Mesenchymal stem cell (in vitro differentiated cells and primary cell): ENCODE data around the gene GNB3.

Experiments
- DNase-seq: peaks from one replicate; pipeline ENCODE4 v3.0.0-alpha.2; 2013
- H2AFZ ChIP-seq: one replicate; pipeline ENCODE4 v1.6.1; 2013; ENCODE audit warnings: low read depth, mild to moderate bottlenecking, control low read depth, inconsistent platforms, low read length, moderate library complexity
- H2AK5ac ChIP-seq: 2 replicates; pipeline ENCODE4 v1.6.1; 2013; ENCODE audit warnings: low read length, moderate library complexity, mild to moderate bottlenecking, inconsistent platforms; ENCODE audit not compliant: severe bottlenecking
- H2BK120ac ChIP-seq: one replicate; pipeline ENCODE4 v1.6.1; 2013; ENCODE audit warnings: low read depth, mild to moderate bottlenecking, inconsistent platforms, low read length, moderate library complexity
- H2BK12ac ChIP-seq, 2 experiments: one replicate each; pipeline ENCODE4 v1.6.1; 2013; ENCODE audit warnings: inconsistent platforms in 2 of 2, low read length in 2 of 2, mild to moderate bottlenecking in 2 of 2, moderate library complexity in 2 of 2, control low read depth in 1 of 2
- H2BK15ac ChIP-seq: one replicate; pipeline ENCODE4 v1.6.1; 2013; ENCODE audit warnings: mild to moderate bottlenecking, low read depth, inconsistent platforms; ENCODE audit not compliant: poor library complexity, severe bottlenecking
- H2BK5ac ChIP-seq: 2 replicates; pipeline ENCODE4 v1.6.1; 2013; ENCODE audit warnings: low read depth, mild to moderate bottlenecking, low read length, control low read depth, inconsistent platforms; ENCODE audit not compliant: poor library complexity, severe bottlenecking
- H3K14ac ChIP-seq, 2 experiments: one replicate each; pipeline ENCODE4 v1.6.1; 2013; ENCODE audit warnings: inconsistent platforms in 2 of 2, low read length in 2 of 2, control low read depth in 1 of 2, mild to moderate bottlenecking in 1 of 2, moderate library complexity in 1 of 2
- H3K18ac ChIP-seq, 2 experiments: one replicate each; pipeline ENCODE4 v1.6.1; 2013; ENCODE audit warnings: inconsistent platforms in 2 of 2, low read length in 2 of 2, control low read depth in 1 of 2, low read depth in 1 of 2, mild to moderate bottlenecking in 1 of 2
- H3K23ac ChIP-seq, 2 experiments: one replicate each; pipeline ENCODE4 v1.6.1; 2013; ENCODE audit warnings: inconsistent platforms in 2 of 2, low read length in 2 of 2, mild to moderate bottlenecking in 2 of 2, moderate library complexity in 2 of 2, control low read depth in 1 of 2
- H3K27ac ChIP-seq: 2 replicates; pipeline ENCODE4 v1.5.1; 2013; ENCODE audit warnings: mild to moderate bottlenecking, moderate library complexity, low read length, control low read depth, inconsistent platforms; ENCODE audit not compliant: poor library complexity, severe bottlenecking
- H3K27me3 ChIP-seq, 2 experiments: 2 replicates each; pipeline versions ENCODE4 v1.6.1 to v1.7.0; 2013; ENCODE audit warnings: low read length in 2 of 2, mild to moderate bottlenecking in 2 of 2, moderate library complexity in 2 of 2, control low read depth in 1 of 2, inconsistent platforms in 1 of 2; ENCODE audit not compliant: control insufficient read depth in 1 of 2, insufficient read depth in 1 of 2
- H3K36me3 ChIP-seq, 2 experiments: 2 replicates each; pipeline versions ENCODE4 v1.6.1 to v1.7.0; 2013; ENCODE audit warnings: low read length in 2 of 2, control low read depth in 1 of 2, inconsistent platforms in 1 of 2, low read depth in 1 of 2, mild to moderate bottlenecking in 1 of 2; ENCODE audit not compliant: insufficient read depth in 2 of 2, control insufficient read depth in 1 of 2
- H3K4ac ChIP-seq, 2 experiments: one replicate each; pipeline ENCODE4 v1.6.1; 2013; ENCODE audit warnings: inconsistent platforms in 2 of 2, low read length in 2 of 2, mild to moderate bottlenecking in 2 of 2, moderate library complexity in 2 of 2, control low read depth in 1 of 2, low read depth in 1 of 2
- H3K4me1 ChIP-seq: 2 replicates; pipeline ENCODE4 v1.6.1; 2013; ENCODE audit warnings: low read depth, low read length, control low read depth; ENCODE audit not compliant: control insufficient read depth, insufficient read depth
- H3K4me2 ChIP-seq: 2 replicates; pipeline ENCODE4 v1.6.1; 2013; ENCODE audit warnings: low read length, mild to moderate bottlenecking, inconsistent platforms; ENCODE audit not compliant: poor library complexity, severe bottlenecking
- H3K4me3 ChIP-seq, 2 experiments: 2 replicates each; pipeline versions ENCODE4 v1.5.1 to v1.7.0; 2013; ENCODE audit warnings: low read length in 2 of 2, mild to moderate bottlenecking in 2 of 2, control low read depth in 1 of 2, low read depth in 1 of 2; ENCODE audit not compliant: insufficient read depth in 1 of 2
- H3K79me1 ChIP-seq: replicated peaks from 2 replicates; pipeline ENCODE4 v1.6.1; 2013; ENCODE audit warnings: mild to moderate bottlenecking, control low read depth, low read length, inconsistent platforms; ENCODE audit not compliant: poor library complexity, severe bottlenecking
- H3K9ac ChIP-seq: 2 replicates; pipeline ENCODE4 v1.7.0; 2013; ENCODE audit warnings: mild to moderate bottlenecking, low read length, moderate library complexity
- H3K9me3 ChIP-seq: 2 replicates; pipeline ENCODE4 v1.7.0; 2013; ENCODE audit warnings: mild to moderate bottlenecking, low read length; ENCODE audit not compliant: control insufficient read depth
- H4K8ac ChIP-seq: one replicate; pipeline ENCODE4 v1.6.1; 2013; ENCODE audit warnings: inconsistent platforms, mild to moderate bottlenecking, low read length, moderate library complexity
- H4K91ac ChIP-seq: one replicate; pipeline ENCODE4 v1.6.1; 2013; ENCODE audit warnings: mild to moderate bottlenecking, low read length, inconsistent platforms
- WGBS: methylation state at CpG from one replicate; pipeline ENCODE4 v1.1.7; 2013; ENCODE audit warnings: mixed read lengths; 5-methylcytosine and 5-hydroxymethylcytosine counted together

Gene GNB3

GRCh38 chr12:6829536-6830220, 11.0 kb upstream of the GNB3 start:
- Histone ChIP-seq H2AK5ac (peak overlapping the region; percentile 7), H3K36me3 (peaks cover 36 to 41% of the 10 kb centered on the region in 2 experiments), H3K79me1 (peaks cover 37% of the 10 kb centered on the region), H4K8ac (peak overlapping the region; percentile 7), H2AFZ (no peak overlapping the region), H3K9ac (peak overlapping the region; percentile 98), H3K18ac (peak overlapping the region in 1 of 2 experiments; percentile 97), H2BK5ac (no peak overlapping the region), H3K4me1 (peaks cover 32% of the 10 kb centered on the region), H2BK120ac (no peak overlapping the region), H3K27me3 (no peaks in the 10 kb centered on the region), H3K27ac (peak overlapping the region; percentile 81), H2BK15ac (no peak overlapping the region), H3K4ac (peak overlapping the region in 1 of 2 experiments; percentile 97), H3K23ac (no peak overlapping the region), H3K4me2 (peak overlapping the region; percentile 72), H2BK12ac (no peak overlapping the region), H4K91ac (peak overlapping the region; percentile 46), H3K4me3 (peak overlapping the region; percentile 92 to 93), H3K14ac (peak overlapping the region in 1 of 2 experiments; percentile 74), H3K9me3 (no peaks in the 10 kb centered on the region)
- peak; percentile 77 for DNase-seq
- WGBS = 29% methylated on average over 19 of the region's 19 CpGs

GRCh38 chr12:6830286-6830890, 10.3 kb upstream of the GNB3 start:
- Histone ChIP-seq H3K79me1 (peaks cover 37% of the 10 kb centered on the region), H4K8ac (no peak overlapping the region), H3K18ac (no peak overlapping the region), H2BK15ac (no peak overlapping the region), H3K27ac (no peak overlapping the region), H3K14ac (no peak overlapping the region), H3K4me3 (peak overlapping the region in 1 of 2 experiments; percentile 93), H3K9me3 (no peaks in the 10 kb centered on the region), H2BK12ac (no peak overlapping the region), H3K4ac (peak overlapping the region in 1 of 2 experiments; percentile 3), H3K4me2 (peak overlapping the region; percentile 72), H2AK5ac (peak overlapping the region; percentile 7), H2BK5ac (no peak overlapping the region), H3K23ac (no peak overlapping the region), H2BK120ac (no peak overlapping the region), H3K4me1 (peaks cover 25% of the 10 kb centered on the region), H3K9ac (peak overlapping the region; percentile 98), H3K27me3 (no peaks in the 10 kb centered on the region), H2AFZ (no peak overlapping the region), H4K91ac (peak overlapping the region; percentile 20), H3K36me3 (peaks cover 41 to 44% of the 10 kb centered on the region in 2 experiments)
- 84% methylated on average over 11 of the region's 11 CpGs for WGBS
- DNase-seq = no peak

GRCh38 chr12:6830999-6831398, 9.7 kb upstream of the GNB3 start:
- no peak overlapping the region for H4K8ac ChIP-seq
- no peak overlapping the region for H4K91ac ChIP-seq
- H2AK5ac ChIP-seq = no peak overlapping the region
- H3K4me1 ChIP-seq = peaks cover 24% of the 10 kb centered on the region
- H3K9ac ChIP-seq = no peak overlapping the region
- no peak overlapping the region for H3K4me3 ChIP-seq
- no peaks in the 10 kb centered on the region for H3K9me3 ChIP-seq
- H3K79me1 ChIP-seq = peaks cover 37% of the 10 kb centered on the region
- H2BK5ac ChIP-seq = no peak overlapping the region
- H3K36me3 ChIP-seq = peaks cover 44 to 46% of the 10 kb centered on the region in 2 experiments
- no peak overlapping the region for H3K18ac ChIP-seq
- no peak overlapping the region for H2BK15ac ChIP-seq
- H3K27ac ChIP-seq = no peak overlapping the region
- H3K23ac ChIP-seq = no peak overlapping the region
- H2BK12ac ChIP-seq = no peak overlapping the region
- no peak overlapping the region for H3K4me2 ChIP-seq
- H3K27me3 ChIP-seq = no peaks in the 10 kb centered on the region
- no peak overlapping the region for H3K14ac ChIP-seq
- 97% methylated on average over 6 of the region's 6 CpGs for WGBS
- no peak overlapping the region for H2AFZ ChIP-seq
- H2BK120ac ChIP-seq = no peak overlapping the region
- H3K4ac ChIP-seq = no peak overlapping the region
- no peak for DNase-seq

- H2BK5ac ChIP-seq = no peak overlapping the region
- peaks cover 24% of the 10 kb centered on the region for H3K4me1 ChIP-seq
- H3K27ac ChIP-seq = no peak overlapping the region
- H3K4me2 ChIP-seq = no peak overlapping the region
- 96% methylated on average over 12 of the region's 12 CpGs for WGBS
- no peaks in the 10 kb centered on the region for H3K9me3 ChIP-seq
- H3K4ac ChIP-seq = no peak overlapping the region
- no peak overlapping the region for H2BK15ac ChIP-seq
- H3K27me3 ChIP-seq = no peaks in the 10 kb centered on the region
- no peak overlapping the region for H4K8ac ChIP-seq
- H3K79me1 ChIP-seq = peaks cover 35% of the 10 kb centered on the region
- no peak overlapping the region for H3K4me3 ChIP-seq
- H2AK5ac ChIP-seq = no peak overlapping the region
- H3K36me3 ChIP-seq = peaks cover 43 to 51% of the 10 kb centered on the region in 2 experiments
- no peak overlapping the region for H2AFZ ChIP-seq
- H3K14ac ChIP-seq = no peak overlapping the region
- no peak overlapping the region for H3K23ac ChIP-seq
- no peak overlapping the region for H3K18ac ChIP-seq
- no peak overlapping the region for H2BK120ac ChIP-seq
- DNase-seq = no peak
- no peak overlapping the region for H2BK12ac ChIP-seq
- no peak overlapping the region for H4K91ac ChIP-seq
- no peak overlapping the region for H3K9ac ChIP-seq
Measured at GRCh38 chr12:6831450-6831995, 9.2 kb upstream of the GNB3 start.
